H7 (cell line): Measurements from ENCODE around the gene RAB42. TPM values are rescaled to one million over a fixed set of nuclear protein-coding genes. Genes with fewer than 3 reads are reported as not detected.
"Not testable (repeated sequence)": the region's sequence is repeated elsewhere in the genome, so short reads cannot be mapped to it uniquely, and the experiment has no call there.

Experiments
- DNase-seq: peaks from one replicate; pipeline ENCODE4 v3.0.0; 2012
- H3K27me3 ChIP-seq: 2 replicates; pipeline ENCODE4 v1.6.0; 2011; ENCODE audit warnings: mild to moderate bottlenecking, low read length; ENCODE audit not compliant: control insufficient read depth, insufficient read depth
- H3K36me3 ChIP-seq: replicated peaks from 2 replicates; pipeline ENCODE4 v1.5.1; 2011; ENCODE audit warnings: low read length; ENCODE audit not compliant: control insufficient read depth, insufficient read depth
- H3K4me3 ChIP-seq: 2 replicates; pipeline ENCODE4 v1.5.1; 2011; ENCODE audit warnings: low read depth, mild to moderate bottlenecking, control low read depth, low read length, moderate library complexity; ENCODE audit not compliant: insufficient read depth
- total RNA-seq: library from RNA; depleted of rRNA; stranded (reverse); fragments of >200 nt; shearing (Covaris generic); gene quantifications from 2 replicates; pipeline ENCODE4 v1.2.3, GENCODE V29; 2014

RAB42 gene
- total RNA-seq, 1 experiment from 2014 or later, result 11.5 TPM

DNA sequence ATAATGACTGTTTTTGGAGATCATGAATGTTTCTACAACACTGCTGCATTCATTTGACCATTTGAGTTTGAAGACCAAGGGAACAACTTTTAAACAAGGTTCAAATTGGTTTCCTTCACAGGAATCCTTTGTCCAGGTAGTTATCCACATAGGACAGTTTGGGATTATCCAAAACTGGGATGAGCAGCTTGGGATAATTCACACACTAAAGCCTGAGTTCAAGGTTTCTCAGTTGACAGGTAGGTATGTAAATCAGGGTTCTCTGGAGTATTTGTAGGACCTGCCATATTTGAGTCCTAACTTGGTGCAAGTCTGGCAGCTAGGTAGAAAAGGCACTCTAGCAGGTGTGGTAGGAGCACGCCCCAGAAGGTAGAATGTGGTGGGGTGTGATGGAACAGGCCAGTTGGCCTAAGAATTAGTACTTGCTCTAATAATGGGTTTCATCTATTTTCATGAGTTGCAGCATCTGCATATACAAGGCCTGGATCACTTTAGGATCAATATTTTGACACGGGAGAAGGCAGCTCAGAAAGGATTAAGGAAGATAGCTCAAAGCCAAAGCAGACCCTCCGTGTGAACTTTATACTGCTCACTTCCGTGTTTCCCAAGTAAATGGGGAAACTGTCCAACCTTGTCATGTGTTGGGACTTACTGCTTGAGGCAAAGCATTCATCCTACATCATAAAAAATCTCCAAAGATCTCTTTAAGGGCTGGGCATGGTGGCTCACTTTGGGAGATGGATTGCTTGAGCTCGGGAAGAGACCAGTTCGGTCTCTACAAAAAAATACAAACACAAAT is 14.1 kb upstream of the RAB42 start:
- DNase-seq, result no peak
- peaks cover 29% of the 10 kb centered on the region for H3K36me3 ChIP-seq
- peaks cover 3% of the 10 kb centered on the region; the same call in 1 of the 2 replicates for H3K27me3 ChIP-seq
- H3K4me3 ChIP-seq, result no peak overlapping the region

DNA sequence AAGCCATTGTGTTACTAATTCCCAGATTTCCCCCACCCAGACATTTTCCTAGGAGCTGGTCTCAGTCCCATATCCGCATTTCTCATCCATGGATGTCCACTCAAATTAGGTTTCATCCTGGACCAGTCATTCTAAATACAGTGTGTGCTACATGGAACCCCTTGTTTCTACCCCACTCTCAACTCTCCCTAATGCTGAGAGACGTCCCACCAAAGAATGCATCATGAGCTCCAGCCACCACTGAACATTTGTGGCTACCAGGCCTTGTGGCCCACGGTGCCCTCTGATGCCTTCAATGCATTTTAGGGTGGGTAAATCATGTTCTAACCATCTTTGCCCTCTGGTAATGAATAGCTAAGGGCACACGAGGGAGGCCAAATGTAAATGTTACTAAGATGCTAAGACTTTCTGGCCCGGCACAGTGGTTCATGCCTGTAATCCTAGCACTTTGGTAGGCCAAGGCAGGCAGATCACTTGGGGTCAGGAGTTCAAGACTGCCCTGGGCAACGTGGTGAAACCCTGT is 13.3 kb upstream of the RAB42 start:
- peaks cover 3% of the 10 kb centered on the region; the same call in 1 of the 2 replicates for H3K27me3 ChIP-seq
- H3K36me3 ChIP-seq, result peaks cover 29% of the 10 kb centered on the region
- DNase-seq, result no peak
- H3K4me3 ChIP-seq, result no peak overlapping the region

DNA sequence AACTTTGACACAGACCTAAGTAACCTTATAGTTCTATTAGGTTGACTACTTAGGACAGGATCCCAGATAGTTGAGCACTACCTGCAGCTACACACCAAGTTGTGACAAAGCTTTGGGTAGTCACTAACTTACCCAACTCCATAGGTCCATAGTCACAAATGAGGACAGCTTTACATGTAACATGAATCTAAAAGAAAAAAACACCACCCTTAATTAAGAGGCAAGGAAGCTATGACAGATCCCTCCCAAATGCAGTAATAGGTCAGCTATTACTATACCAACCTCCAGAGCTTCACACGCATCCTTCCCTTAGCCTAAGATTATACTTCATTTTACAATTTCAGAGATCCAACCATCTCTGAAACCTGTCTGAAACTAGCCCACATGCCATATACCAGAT is 12.7 kb upstream of the RAB42 start:
- Histone ChIP-seq H3K27me3 (peaks cover 3% of the 10 kb centered on the region; the same call in 1 of the 2 replicates), H3K36me3 (peaks cover 29% of the 10 kb centered on the region), H3K4me3 (no peak overlapping the region)
- DNase-seq, result no peak

DNA sequence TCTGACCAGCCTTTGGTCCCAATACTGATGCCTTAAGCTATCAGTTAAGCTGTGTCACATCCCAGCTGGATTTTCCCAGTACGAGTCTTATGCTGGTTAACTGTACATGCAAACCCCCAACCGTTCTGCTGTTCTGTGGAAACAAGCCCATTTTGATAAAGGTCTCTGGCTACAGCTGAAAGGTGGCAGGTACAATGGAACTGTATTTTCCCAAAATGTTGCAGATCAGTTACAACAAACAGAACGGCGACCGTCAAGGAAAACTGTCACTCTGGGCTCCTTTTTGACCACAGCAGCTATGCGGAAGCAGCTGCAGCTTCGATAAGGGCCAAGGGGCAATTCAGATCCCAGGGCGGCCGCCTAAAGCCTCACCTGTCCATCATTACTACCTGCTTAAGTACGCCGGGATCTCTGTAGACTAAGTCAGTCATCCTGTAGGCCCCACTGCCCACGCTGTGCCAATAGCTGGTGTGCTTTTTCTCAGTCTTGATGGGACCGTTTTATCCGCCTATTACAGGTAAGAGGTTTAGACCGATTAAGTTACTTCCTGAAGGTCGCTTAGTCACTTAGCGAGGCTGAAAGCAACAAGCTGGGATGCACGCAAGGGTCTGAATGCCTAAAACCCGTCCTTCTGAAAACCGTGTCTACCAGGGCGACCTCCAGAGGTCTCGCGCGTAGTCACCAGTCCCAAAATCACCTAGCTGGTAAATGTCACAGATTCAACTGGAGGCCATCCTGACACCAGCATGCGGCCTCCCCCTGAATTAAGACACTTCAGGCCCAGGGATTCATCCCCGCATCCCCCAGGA is 11.1 kb upstream of the RAB42 start:
- Histone ChIP-seq H3K4me3 (peak overlapping the region; percentile 99), H3K27me3 (peaks cover 3% of the 10 kb centered on the region; the same call in 1 of the 2 replicates), H3K36me3 (peaks cover 27% of the 10 kb centered on the region)
- DNase-seq, result no peak

DNA sequence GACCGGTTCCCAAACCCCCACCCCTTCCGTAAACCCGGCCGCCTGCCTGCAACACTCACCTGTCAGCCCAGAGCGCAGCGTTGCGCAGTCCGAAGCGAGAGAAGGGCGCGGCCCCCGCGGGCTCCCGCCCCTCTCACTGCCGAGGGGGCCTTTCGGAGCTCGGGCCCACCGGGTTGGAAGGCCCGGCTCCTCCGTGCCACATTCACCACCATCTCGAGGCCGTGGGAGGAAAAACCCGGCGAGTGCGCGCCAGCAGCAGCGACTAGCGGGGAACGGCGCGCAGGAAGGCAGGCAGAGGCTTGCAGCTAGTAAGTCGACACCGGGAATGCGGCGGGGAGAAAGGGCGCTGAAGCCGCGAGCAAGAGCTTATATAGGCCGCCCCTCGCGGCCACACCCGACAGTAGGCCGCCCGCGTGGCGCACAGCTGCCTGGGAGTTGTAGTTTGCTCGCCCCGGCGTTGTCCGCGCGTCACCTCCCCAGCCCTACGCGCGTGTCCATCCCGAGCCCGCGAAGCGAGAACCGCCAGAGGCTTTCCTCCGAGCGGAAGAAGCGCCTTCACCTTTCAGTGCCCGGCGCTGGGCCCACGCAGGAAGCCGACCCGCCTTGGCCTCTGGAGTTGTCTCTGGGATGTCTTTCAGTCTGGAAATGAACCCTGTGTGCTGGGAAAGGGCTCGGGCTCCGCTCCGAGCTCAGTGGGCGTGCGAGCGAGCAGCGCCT is 10.4 kb upstream of the RAB42 start:
- DNase-seq, result peak; percentile 97
- H3K27me3 ChIP-seq, result peaks cover 3% of the 10 kb centered on the region; the same call in 1 of the 2 replicates
- H3K4me3 ChIP-seq, result peak overlapping the region; percentile 99
- peaks cover 27% of the 10 kb centered on the region for H3K36me3 ChIP-seq

DNA sequence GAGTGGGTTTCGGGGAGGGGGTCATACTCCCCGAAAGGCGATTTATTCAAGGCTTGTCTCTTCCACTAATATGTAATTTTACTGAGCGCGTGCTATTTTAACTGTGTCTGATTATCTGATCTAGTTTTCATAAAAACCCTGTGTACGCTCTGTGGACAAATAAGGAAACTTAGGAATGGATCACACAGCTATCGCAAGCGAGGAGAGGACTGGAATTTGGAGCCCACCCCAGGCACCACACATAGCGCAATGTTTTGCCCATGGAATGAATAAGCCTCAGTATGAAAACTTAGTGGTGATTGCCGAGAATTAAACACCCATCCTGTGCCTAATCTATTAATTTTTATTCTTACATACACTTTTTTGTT is 9.8 kb upstream of the RAB42 start:
- DNase-seq, result peak; percentile 61
- H3K27me3 ChIP-seq, result peaks cover 3% of the 10 kb centered on the region; the same call in 1 of the 2 replicates
- peaks cover 27% of the 10 kb centered on the region for H3K36me3 ChIP-seq

DNA sequence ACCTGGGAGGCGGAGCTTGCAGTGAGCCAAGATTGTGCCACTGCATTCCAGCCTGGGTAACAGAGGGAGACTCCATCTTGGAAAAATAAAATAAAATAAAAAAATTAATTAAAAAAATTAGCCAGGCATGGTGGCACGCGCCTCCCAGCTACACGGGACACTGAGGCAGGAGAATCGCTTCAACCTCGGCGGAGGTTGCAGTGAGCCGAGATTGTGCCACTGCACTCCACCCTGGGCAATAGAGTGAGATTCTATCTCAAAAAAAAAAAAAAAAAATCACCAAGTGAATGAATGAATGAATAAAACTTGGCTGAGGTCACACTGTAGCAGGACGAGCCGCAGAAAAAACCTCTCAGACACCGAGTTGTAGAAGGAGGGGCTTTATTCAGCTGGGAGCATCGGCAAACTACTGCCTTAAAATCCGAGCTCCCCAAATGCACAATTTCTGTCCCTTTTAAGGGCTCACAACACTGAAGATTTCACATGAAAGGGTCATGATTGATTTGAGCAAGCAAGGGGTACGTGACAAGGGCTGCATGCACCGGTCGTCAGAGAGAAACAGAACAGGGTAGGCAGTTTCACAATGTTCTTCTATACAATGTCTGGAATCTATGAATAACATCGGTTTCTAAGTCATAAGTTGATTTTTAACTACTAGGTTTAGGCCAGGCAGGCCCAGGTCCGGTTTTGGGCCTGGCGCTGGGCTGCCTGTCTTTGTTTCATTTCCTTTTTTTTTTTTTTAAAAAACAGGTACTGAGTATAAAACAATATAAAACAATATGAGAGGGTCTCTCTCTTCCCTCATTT is 5.3 kb upstream of the RAB42 start:
- not testable (repeated sequence) for H3K27me3 ChIP-seq, H3K36me3 ChIP-seq, DNase-seq, H3K4me3 ChIP-seq

More for the DNA sequence above, 9.8 kb upstream of the RAB42 start:
- peak overlapping the region; percentile 99 for H3K4me3 ChIP-seq

DNA sequence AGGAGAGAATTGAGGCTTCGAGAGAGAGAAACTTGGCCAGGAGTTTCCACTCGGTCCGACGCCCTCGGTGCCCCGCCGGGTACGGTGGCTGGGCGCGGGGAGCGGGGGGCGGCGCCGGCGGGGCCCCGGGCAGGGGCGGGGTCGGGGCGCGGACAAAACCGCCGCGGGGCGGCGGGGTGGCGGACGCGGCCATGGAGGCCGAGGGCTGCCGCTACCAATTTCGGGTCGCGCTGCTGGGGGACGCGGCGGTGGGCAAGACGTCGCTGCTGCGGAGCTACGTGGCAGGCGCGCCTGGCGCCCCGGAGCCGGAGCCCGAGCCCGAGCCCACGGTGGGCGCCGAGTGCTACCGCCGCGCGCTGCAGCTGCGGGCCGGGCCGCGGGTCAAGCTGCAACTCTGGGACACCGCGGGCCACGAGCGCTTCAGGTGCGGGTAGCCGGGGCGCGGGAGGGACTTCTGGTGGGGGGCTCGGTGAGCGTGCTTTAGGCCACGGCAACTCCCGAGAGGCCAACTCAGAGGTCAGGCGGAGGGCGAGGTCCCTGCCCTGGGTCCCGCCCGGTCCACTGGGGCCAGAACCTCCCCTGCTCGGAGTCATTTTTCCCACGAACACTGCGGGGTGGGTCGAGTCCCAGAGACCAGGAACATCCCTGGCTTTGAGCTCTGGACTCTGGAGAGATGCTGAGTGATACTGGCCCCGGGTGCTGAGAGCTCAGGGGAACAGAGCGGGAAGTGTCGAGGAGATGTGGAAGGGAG is 431 bp downstream of the RAB42 start:
- peak overlapping the region; percentile 68 for H3K4me3 ChIP-seq
- H3K27me3 ChIP-seq, result peaks cover 9% of the 10 kb centered on the region
- no peaks in the 10 kb centered on the region for H3K36me3 ChIP-seq
- peak; percentile 94 for DNase-seq

DNA sequence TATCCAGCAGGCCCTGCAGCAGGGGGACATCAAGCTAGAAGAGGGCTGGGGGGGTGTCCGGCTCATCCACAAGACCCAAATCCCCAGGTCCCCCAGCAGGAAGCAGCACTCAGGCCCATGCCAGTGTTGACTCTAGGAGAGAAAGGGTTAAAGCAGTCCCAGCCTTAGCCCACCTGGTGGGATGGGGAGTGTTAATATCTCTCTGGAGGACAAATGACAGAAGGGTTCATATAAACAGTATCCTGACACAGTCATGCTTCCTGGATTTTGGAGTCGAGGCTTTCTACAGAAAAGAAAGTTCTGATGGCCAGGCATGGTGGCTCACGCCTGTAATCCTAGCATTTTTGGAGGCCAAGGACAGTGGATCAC is 1.9 kb downstream of the RAB42 start:
- DNase-seq, H3K36me3 ChIP-seq, H3K4me3 ChIP-seq, H3K27me3 ChIP-seq: not testable (repeated sequence)

DNA sequence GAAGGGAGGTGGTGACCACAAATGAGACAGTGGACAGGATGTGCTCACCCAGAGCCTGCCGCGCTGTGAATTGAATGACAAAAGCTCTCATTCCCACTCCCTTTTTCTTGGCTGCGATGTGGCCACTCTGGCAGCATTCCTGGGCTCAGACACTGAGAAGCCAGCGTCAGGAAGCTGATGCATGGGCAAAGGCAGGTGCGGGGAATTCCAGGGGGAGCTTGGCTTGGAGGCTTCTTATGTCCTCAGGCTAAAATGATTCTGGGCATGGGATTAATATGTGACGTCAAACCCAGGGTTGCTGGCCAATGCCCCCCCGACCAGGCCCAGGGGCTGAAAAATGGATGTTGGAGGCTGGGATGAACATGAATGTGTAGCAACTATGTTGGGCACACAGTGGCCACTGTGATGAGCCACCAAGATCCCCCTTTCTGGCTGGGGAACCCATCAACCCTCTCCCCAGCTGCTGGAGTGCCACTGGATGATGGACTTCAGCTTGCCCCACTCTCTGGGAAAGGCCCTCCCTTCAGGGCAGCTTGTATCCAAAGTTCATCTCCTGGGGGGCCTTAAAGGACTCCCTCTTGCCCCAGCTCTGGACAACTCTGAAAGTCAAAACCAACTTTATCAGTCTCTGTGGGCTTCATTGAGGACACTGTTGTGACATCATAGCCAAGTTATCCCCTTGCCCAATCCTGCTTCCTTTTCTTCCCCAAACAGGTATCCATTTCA is 2.8 kb downstream of the RAB42 start:
- not testable (repeated sequence) for H3K36me3 ChIP-seq, H3K27me3 ChIP-seq, DNase-seq, H3K4me3 ChIP-seq

DNA sequence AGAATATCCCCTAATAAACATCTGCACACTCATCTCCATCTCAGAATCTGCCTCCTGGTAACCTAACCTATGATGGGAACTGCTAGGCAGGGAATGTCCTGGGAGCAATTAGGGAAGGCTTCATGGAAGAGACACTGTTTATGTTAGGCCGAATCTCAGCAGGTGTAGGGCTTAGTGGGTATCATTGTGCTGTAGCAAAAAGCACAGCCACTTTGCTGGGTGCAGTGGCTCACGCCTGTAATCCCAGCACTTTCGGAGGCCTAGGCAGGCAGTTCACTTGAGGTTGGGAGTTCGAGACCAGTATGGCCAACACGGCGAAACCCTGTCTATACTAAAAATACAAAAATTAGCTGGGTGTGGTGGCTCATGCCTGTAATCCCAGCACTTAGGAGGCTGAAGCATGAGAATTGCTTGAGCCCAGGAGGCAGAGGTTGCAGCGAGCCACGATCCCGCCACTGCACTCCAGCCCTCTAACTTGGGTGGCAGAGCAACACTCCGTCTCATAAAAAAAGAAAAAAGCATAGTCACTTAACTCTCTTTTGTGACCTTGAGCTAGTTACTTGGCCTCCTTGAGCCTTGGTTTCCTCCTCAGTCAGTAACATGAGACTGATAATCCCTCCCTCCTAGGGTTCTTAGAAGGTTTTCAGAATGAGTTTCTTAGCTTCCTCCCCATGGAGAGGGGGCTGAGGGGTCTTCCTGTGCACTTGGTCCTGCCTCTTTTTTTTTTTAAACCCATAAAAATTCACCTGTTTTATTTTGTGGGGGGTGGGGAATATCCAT is 3.5 kb downstream of the RAB42 start:
- Histone ChIP-seq H3K27me3 (peaks cover 9% of the 10 kb centered on the region), H3K4me3 (no peak overlapping the region), H3K36me3 (no peaks in the 10 kb centered on the region)
- DNase-seq, result no peak

DNA sequence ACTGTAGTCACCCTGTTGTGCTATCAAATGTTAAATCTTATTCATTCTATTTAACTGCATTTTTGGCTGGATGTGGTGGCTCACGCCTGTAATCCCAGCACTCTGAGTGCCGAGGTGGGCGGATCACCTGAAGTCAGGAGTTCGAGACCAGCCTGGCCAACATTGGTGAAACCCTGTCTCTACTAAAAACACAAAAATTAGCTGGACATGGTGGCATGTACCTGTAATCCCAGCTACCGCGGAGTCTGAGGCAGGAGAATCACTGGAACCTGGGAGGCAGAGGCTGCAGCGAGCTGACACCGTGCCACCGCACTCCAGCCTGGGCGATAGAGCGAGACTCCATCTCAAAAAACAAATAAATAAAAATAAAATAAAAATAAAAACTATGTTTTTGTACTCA is 4.2 kb downstream of the RAB42 start:
- DNase-seq, H3K27me3 ChIP-seq, H3K36me3 ChIP-seq, H3K4me3 ChIP-seq: not testable (repeated sequence)
